Endothelial cell of hepatic sinusoid (primary cell): Measurements from ENCODE around the gene PNPLA3.
"Not testable (repeated sequence)": the region's sequence is repeated elsewhere in the genome, so short reads cannot be mapped to it uniquely, and the experiment has no call there.

ENCODE experiments used
- in situ Hi-C: cut with HindIII; loops from 2 replicates; pipeline ENCODE4 v1.10.0; 2017; ENCODE audit warnings: low sequenced_read_pairs

The PNPLA3 gene

GRCh38 chr22:43889201-43889859 lies 34.3 kb upstream of the PNPLA3 start:
- in situ Hi-C loops: loop anchor here (5.0 kb wide), 2 partner anchors 83 to 193 kb away; no protein-coding TSS in a partner anchor

- in situ Hi-C loops: loop anchor here (5.0 kb wide), 2 partner anchors 82 to 192 kb away; no protein-coding TSS in a partner anchor
Observed at GRCh38 chr22:43889860-43890253, 33.7 kb upstream of the PNPLA3 start.

- in situ Hi-C loops: no loop called here
Observed at GRCh38 chr22:43890901-43891331, 32.7 kb upstream of the PNPLA3 start.

GRCh38 chr22:43891360-43892182 lies 32.0 kb upstream of the PNPLA3 start, which contains the start of gene PNPLA5:
Gene PNPLA5 (minus strand): TSS chr22:43892013. CDS start chr22:43891880, 133 bp downstream.
- in situ Hi-C loops: no loop called here

- in situ Hi-C loops: no loop called here
Observed at GRCh38 chr22:43892183-43892894, 31.3 kb upstream of the PNPLA3 start.

GRCh38 chr22:43893266-43893665 lies 30.3 kb upstream of the PNPLA3 start:
- in situ Hi-C loops: no loop called here

- in situ Hi-C loops: no loop called here
Observed at GRCh38 chr22:43894122-43894521, 29.5 kb upstream of the PNPLA3 start.

GRCh38 chr22:43895986-43896645 lies 27.5 kb upstream of the PNPLA3 start:
- in situ Hi-C loops: no loop called here

GRCh38 chr22:43897751-43898261 lies 25.8 kb upstream of the PNPLA3 start:
- in situ Hi-C loops: no loop called here

GRCh38 chr22:43900206-43900605 lies 23.4 kb upstream of the PNPLA3 start:
- in situ Hi-C loops: no loop called here

GRCh38 chr22:43901976-43902643 lies 21.5 kb upstream of the PNPLA3 start:
- in situ Hi-C loops: no loop called here

GRCh38 chr22:43903033-43903432 lies 20.6 kb upstream of the PNPLA3 start:
- in situ Hi-C loops: not testable (repeated sequence)

- in situ Hi-C loops: not testable (repeated sequence)
Observed at GRCh38 chr22:43904412-43904811, 19.2 kb upstream of the PNPLA3 start.

- in situ Hi-C loops: no loop called here
Observed at GRCh38 chr22:43905681-43906080, 17.9 kb upstream of the PNPLA3 start.

- in situ Hi-C loops: no loop called here
Observed at GRCh38 chr22:43909708-43910107, 13.9 kb upstream of the PNPLA3 start.

GRCh38 chr22:43910178-43910695 lies 13.4 kb upstream of the PNPLA3 start:
- in situ Hi-C loops: no loop called here

GRCh38 chr22:43911351-43911750 lies 12.3 kb upstream of the PNPLA3 start:
- in situ Hi-C loops: no loop called here

- in situ Hi-C loops: no loop called here
Observed at GRCh38 chr22:43917521-43917920, 6.1 kb upstream of the PNPLA3 start.

- in situ Hi-C loops: no loop called here
Observed at GRCh38 chr22:43919106-43919973, 4.3 kb upstream of the PNPLA3 start.
